ENCODE results near the gene PNPLA6.
"Not testable (repeated sequence)": the region's sequence is repeated elsewhere in the genome, so short reads cannot be mapped to it uniquely, and the experiment has no call there.

The PNPLA6 gene

DNA sequence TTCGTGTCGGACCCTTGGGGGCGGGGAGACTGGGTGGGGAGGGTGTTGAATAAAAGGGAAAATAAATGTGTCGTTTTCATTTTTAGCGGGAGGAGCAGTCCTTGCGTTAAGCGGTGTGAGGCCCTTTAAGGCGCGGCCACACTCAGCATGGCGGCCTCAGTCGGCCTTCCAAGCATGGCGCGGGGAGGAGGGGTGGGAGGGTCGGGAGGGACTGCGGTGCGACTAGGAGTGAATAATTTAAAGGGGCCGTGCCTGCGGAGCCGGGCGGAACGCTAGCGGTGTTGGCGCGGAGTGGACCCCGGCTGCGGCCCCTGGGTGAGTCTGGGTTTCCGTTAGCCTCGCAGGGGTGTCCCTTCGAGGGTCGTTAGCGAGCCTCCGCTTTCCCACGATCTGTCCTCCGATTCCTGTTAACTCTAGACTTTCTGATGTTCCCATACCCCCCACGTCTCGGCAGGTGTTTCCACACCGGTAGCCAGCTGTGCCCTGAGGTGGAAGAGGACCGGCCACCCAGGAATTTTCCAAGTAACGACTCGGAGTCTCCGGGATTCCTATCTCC lies 1.5 kb upstream of the PNPLA6 start:
- DNase-seq (ENCODE audit: low spot score) = peak; percentile 91

DNA sequence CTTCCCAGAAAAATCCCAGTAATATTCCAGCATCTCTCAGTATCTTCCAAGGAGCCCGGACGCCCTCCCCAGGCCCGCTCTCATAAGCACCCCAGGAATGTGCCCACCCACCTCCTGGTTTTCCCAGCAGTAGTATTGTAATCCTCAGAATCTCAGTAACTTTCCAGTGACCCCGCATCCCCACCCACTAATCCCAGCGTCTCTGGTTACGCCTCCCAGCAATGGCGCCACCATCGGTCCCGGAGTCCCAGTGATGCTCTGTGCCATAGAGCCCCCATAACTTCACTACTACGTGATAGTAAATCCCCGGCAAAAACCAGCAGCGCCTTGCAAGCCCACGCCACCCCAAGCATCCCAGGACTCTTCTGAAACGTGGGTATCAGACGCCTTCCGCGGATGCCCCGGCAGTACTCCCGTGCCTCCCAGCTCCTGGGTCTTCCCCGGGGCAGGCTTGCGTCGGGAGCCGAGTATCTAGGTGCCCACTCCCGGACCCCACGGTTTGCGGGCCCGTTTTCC lies 928 bp upstream of the PNPLA6 start:
- peak; percentile 90 for DNase-seq (ENCODE audit: low spot score)

DNA sequence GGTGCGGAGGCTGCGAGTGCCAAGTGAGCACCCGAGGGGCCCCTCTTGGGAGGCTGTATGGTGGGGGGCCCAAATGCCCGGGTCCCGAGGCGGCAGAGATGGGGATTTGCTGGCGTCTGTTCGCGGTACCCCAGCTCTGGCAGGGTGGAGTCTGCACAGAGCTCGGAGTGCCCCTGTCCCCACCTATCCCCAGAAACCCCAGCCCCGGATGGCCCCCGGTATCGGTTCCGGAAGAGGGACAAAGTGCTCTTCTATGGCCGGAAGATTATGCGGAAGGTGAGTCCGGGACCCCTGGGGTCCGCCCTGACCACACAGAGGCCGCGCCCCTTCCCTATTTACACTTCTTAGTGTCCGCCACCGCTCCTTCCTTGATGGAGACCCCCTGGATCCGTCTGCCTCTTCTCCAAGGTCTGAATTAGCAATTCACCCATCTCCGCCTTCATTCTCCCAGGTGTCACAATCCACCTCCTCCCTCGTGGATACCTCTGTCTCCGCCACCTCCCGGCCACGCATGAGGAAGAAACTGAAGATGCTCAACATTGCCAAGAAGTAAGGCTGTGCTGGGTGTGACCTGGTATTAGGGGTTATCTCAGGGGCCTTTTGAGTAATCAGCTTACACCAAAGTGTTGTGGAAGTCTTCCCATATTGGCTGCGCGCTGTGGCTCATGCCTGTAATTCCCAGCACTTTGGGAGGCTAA lies 630 bp downstream of the PNPLA6 start:
- no peak for DNase-seq (ENCODE audit: low spot score)

DNA sequence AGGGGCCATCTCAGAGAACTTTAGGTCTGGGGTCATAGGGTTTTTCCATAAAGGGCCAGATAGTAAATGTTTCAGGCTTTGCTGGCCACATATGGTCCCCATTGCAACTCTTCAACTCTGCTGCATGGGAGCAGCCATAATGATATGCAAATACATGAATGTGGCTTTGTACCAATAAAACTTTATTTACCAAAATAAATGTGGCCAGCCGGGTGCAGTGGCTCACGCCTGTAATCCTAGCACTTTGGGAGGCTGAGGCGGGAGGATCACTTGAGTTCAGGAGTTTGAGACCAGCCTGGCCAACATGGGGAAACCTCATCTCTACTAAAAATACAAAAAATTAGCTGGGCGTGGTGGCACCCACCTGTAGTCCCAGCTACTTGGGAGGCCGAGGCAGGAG lies 3.5 kb downstream of the PNPLA6 start:
- not testable (repeated sequence) for DNase-seq (ENCODE audit: low spot score)

DNA sequence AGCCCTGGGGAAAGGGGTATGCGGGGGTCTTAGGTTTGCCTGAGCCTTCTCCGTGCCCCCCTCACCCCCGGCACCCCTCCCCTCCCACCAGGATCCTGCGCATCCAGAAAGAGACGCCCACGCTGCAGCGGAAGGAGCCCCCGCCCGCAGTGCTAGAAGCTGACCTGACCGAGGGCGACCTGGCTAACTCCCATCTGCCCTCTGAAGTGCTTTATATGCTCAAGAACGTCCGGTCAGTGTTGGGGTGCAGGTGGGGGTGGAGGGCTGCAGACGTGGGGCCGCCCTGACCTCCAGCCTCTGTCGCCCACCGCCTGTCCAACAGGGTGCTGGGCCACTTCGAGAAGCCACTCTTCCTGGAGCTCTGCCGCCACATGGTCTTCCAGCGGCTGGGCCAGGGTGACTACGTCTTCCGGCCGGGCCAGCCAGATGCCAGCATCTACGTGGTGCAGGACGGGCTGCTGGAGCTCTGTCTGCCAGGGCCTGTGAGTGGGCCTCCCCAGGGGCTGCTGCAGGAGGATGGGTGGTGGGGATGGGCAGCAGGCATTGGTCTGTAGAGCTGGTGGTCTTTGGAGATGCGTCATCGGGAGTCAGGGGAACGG lies 4.4 kb downstream of the PNPLA6 start:
- no peak for DNase-seq (ENCODE audit: low spot score)

DNA sequence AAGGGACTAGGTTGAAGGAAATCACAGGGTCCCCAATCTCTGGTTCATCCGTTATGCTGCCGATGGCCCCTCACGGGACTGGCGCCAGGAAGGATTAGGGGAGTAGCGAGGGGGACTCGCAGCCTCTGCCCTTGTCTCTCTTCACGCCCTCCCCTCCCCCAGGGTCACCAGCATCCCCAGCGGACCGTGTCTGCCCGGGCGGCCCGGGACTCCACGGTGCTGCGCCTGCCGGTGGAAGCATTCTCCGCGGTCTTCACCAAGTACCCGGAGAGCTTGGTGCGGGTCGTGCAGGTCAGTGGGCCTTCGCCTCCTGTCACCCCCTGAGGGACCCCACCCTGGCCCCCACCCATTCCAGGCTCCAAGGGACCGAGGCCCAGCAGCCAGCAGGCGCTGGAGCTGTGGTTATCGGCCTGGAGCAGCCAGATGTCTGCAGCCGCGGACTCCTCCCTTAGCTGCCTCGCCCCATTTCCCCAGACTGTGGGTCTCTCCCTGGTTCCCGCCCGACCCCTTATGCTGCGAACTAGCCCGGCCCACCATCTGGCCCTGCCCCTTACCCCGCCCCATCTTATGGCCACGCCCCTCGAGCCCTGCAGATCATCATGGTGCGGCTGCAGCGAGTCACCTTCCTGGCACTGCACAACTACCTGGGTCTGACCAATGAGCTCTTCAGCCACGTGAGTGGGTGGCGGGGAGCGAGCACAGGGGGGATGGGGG lies 5.4 kb downstream of the PNPLA6 start:
- DNase-seq (ENCODE audit: low spot score) = no peak

DNA sequence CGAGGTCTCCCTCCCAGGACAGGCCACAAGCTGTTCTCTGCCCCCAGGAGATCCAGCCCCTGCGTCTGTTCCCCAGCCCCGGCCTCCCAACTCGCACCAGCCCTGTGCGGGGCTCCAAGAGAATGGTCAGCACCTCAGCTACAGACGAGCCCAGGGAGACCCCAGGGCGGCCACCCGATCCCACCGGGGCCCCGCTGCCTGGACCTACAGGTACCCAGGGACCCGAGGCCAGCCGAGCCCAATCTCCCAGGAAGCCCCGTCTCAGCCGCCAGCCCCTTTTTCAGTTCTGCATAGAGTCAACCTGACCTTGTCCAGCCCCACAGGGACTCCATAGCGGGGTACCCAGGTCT lies 5.9 kb downstream of the PNPLA6 start:
- DNase-seq (ENCODE audit: low spot score) = no peak

DNA sequence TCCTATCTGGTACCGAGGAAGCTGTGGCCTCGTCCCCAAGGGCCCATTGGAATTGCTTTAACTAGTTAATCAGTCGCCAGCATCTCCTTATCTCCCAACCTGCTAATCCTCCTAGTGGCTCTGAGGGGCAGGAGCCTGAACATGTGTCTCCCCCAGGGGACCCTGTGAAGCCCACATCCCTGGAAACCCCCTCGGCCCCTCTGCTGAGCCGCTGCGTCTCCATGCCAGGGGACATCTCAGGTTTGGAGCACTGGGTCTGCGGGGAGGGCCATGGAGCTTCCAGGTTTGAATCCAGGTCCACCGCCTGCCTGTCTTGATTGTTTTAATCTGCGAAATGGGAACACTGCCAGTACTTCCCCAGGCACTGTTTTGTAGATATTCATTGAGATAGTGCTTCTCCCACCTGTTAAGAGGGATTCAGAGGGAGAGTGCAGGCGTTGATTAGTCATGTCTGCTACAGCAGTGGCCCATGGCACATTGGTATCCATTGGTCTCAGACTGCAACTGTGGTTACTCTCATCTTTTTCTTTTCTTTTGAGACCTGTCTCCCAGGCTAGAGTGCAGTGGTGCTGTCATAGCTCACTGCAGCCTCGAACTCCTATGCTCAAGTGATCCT lies 6.4 kb downstream of the PNPLA6 start:
- DNase-seq (ENCODE audit: low spot score) = no peak

DNA sequence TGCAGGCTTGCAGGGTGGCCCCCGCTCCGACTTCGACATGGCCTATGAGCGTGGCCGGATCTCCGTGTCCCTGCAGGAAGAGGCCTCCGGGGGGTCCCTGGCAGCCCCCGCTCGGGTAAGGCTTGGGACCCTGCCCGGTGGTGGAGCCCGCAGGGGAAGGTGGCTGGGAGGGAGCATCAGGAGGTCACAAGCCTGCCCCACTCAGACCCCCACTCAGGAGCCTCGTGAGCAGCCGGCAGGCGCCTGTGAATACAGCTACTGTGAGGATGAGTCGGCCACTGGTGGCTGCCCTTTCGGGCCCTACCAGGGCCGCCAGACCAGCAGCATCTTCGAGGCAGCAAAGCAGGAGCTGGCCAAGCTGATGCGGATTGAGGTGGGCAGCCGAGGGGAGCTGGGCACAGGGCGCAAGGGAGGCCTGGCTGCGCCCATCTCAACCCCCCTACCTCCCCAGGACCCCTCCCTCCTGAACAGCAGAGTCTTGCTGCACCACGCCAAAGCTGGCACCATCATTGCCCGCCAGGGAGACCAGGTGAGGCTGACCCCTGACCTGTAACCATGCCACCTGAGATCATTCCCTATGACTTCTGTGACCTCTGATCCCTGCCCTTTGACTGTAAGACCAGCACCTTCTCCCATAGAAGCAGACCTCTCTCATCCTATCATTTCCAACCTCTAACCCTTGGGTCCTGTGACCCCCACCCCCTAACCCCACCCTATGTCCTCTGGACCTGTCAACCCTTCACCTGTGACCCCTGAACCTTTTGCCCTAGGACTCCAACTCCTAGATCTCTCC lies 7.2 kb downstream of the PNPLA6 start:
- DNase-seq (ENCODE audit: low spot score) = no peak

DNA sequence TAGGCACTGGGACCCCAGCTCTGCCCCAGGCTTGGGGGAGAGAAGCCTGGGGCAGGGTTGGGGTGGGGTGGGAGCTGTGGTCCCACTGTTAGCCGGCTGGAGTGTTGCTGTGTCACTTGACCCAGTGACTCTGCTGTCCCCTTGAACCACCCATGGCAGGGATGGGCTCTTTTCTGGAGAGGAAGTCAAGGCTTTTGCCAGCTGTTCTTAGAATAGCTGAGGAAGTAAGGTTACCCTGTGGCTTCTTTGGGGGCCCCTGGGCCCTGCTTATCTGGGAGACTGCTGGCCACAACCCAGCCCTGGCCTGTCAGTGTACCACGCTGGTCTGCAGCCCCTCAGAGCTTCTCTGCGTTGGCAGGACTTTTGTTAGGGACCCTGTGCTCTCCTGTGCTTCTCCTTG lies 9.1 kb downstream of the PNPLA6 start:
- DNase-seq (ENCODE audit: low spot score) = no peak

DNA sequence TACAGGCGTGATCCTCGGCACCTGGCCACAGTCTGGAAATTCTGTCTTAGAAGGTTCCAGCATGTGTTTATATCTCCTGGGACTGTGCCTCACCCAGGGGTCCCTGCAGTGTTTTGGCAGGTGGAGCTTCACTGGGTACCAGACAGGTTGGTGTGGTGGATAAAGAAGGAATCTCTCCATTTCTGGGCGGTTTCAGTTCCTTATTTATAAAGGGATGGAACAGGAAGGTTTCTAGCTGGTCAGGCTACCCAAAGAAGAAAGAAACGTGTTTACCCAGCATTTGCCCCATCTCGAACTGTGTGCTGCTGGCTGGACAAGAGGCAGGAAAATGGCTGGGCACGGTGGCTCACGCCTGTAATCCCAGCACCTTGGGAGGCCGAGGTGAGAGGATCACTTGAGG lies 9.8 kb downstream of the PNPLA6 start:
- no peak for DNase-seq (ENCODE audit: low spot score)

DNA sequence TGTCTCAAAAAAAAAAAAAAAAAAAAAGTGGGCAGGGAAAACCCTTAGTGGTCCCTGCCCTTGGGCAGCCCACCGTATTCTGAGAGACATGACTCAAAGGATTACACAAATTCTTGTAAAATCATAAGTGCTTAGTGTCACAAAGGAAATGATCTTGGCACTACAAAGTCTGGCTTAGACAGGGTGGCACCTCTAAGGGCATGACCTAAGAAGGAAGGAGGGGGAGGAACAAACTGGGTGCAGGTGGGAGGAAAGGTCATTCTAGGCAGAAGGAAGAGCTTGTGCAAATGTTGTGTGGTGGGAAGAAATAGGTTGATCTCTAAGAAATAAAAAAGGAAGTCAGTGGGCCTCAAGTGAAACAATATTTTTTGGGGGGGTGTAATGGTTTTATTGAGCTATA lies 10.4 kb downstream of the PNPLA6 start:
- DNase-seq (ENCODE audit: low spot score) = no peak

DNA sequence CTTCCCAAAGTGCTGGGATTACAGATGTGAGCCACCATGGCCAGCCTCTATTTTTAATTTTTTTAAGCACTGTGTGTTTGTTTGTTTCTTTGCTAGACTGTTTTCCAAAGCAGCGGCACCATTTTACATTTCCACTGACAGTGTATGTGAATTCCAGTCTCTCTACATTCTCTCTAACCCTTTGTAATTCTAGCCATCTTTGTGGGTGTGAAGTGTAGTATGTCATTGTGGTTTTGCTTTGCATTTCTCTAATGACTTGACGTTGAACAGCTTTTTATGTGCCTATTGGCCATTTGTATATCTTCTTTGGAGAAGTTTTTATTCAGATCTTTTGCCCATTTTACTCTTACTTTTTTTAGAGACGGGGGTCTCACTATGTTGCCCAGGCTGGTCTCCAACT lies 11.6 kb downstream of the PNPLA6 start:
- DNase-seq (ENCODE audit: low spot score) = no peak

DNA sequence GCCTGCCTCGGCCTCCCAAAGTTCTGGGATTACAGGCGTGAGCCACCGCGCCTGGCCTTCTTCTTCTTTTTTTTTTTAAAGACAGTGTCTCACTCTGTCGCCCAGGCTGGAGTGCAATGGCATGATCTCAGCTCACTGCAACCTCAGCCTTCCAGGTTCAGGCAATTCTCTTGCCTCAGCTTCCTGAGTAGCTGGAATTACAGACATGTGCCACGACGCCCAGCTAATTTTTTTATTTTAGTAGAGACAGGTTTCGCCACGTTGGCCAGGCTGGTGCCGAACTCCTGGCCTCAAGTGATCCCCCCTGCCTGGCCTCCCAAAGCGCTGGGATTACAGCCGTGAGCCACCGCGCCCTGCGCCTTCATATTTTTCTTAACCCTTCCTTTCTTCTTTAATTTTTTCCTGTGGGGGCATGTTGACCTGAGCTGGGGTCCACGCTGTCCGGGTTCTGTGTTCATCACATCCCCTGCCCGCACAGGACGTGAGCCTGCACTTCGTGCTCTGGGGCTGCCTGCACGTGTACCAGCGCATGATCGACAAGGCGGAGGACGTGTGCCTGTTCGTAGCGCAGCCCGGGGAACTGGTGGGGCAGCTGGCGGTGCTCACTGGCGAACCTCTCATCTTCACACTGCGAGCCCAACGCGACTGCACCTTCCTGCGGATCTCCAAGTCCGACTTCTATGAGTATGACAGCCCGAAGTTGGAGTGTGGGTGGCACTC lies 14.1 kb downstream of the PNPLA6 start:
- no peak for DNase-seq (ENCODE audit: low spot score)

DNA sequence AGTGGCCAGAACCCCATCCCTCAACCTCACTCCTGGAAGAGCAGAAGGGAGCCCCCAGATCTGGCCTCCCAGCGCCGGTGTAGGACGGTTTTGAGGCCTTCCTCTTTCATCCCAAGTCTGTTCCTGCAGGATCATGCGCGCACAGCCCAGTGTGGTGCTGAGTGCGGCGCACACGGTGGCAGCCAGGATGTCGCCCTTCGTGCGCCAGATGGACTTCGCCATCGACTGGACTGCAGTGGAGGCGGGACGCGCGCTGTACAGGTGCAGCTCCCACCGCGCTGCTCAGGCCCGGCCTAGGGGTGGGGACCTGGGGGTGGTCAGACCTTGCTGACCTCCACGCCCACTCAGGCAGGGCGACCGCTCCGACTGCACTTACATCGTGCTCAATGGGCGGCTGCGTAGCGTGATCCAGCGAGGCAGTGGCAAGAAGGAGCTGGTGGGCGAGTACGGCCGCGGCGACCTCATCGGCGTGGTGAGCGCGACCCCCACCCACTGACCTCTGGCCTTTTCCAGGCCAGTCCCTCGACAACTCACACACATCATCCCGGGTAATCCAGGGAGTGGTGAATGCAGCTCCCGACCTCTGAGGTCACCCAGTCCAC lies 14.8 kb downstream of the PNPLA6 start:
- no peak for DNase-seq (ENCODE audit: low spot score)

DNA sequence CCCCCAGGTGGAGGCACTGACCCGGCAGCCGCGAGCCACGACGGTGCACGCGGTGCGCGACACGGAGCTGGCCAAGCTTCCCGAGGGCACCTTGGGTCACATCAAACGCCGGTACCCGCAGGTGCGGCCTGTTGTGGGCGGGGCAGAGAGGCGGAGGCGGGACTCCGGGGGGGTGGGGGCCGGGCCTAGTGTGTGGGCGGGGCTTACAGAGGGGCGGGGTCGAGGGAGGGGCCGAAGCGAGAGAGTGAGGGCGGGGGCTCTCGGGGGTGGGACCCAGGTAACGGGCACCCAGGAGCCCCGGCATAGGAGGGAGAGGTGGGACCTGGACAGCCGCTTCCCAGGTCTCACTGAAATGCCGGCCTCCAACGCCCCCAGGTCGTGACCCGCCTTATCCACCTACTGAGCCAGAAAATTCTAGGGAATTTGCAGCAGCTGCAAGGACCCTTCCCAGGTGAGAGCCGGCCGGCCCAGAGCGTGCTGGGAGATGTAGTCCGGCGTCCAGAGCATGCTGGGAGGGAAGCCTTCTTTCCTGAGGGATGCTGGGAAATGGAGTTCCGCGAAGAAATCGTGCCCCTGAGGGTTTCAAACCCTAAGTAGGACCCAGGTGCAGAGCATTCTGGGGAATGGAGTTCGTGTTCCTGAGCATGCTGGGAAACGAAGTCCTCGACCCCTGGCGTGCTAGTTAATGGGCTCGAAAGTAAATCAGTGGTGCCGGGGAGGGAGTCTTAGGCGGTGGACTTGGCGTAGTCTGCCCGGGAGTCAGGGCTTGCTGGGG lies 15.7 kb downstream of the PNPLA6 start:
- peak; percentile 60 for DNase-seq (ENCODE audit: low spot score)

DNA sequence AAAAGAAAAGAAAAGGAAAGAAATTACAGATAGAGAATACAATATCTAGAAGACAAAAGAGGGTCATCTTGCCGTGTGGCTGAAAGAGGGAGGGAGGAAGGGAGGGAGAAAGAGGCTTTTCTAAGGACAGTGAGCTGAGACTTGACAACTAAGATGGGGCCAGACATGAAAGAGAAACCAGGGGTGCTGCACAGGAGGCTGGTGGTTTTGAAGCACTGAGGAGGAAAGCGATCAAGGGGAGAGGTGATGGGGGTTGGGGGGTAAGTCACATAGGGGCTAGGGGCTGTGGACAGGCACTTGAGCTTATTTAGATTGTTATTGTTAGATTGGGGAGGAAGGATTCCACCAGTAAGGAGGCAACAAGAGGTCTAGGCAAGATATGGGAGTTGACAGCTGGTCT lies 17.3 kb downstream of the PNPLA6 start:
- no peak for DNase-seq (ENCODE audit: low spot score)

DNA sequence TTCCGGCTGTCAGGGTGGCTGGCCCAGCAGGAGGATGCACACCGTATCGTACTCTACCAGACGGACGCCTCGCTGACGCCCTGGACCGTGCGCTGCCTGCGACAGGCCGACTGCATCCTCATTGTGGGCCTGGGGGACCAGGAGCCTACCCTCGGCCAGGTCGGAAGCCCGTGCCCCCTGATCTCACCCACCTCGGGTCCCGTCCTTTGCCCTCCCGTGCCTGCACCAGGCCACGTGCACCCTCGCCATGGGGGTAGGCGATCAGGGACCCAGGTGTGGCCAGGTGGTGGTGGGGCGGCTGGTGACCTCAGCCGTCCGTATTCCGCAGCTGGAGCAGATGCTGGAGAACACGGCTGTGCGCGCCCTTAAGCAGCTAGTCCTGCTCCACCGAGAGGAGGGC lies 19.0 kb downstream of the PNPLA6 start:
- no peak for DNase-seq (ENCODE audit: low spot score)

DNA sequence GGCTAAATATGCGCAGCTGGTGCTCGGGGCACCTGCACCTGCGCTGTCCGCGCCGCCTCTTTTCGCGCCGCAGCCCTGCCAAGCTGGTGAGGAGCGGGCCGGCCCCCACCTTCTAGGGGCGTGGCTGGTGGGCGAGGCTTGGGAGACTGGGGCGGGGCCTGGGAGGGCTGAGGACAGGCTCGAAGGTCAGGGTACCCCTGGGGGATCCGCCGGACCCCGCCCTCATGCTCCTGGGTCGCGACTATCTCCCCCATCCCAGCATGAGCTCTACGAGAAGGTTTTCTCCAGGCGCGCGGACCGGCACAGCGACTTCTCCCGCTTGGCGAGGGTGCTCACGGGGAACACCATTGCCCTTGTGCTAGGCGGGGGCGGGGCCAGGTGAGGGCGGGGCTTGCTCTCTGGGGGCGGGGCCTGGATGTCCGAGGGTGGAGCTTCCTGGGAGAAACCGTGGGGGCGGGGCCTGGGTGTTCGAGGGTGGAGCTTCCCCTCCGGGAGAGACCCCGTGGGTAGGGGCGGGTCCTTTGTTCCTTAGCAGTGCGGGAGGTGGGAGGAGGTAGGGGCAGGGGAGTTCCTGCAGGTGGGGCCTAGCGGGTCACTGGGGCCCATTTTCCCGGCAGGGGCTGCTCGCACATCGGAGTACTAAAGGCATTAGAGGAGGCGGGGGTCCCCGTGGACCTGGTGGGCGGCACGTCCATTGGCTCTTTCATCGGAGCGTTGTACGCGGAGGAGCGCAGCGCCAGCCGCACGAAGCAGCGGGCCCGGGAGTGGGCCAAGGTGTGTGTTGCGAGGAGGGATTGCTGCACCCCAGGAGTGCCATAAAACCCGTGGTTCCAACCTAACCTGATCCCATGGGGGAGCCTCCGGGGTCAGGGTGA lies 19.7 kb downstream of the PNPLA6 start:
- DNase-seq (ENCODE audit: low spot score) = peak; percentile 44

Data from AG08395 (cell line).